ENCODE results near the gene FEM1B. TPM values are rescaled to one million over a fixed set of nuclear protein-coding genes. Genes with fewer than 3 reads are reported as not detected.

The FEM1B gene
- total RNA-seq, 1 experiment from 2014 or later, result 47.5 TPM

DNA sequence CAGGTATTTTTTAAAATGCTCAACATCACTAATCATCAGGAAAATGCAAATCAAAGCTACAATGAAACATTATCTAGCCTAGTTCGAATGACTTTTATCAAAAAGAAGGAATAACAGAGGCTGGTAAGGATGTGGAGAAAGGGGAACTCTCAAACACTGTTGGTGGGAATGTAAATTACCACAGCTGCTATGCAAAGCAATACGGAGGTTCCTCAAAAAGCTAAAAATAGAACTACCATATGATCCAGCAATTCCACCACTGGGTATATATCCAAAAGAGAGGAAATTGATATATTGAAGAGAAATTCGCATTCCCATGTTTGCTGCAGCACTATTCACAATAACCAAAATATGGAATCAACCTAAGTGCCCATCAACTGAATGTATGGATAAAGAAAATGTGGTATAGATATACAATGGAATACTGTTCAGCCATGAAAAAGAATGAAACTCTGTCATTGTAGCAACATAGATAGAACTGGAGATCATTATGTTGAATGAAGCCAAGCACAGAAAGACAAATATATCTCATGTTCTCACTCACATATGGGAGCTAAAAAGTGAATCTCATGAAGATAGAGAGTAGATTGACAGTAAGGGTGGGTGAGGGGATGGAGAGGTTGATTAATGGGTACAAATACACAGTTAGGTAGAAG lies 28.4 kb upstream of the FEM1B start:
- H3K9ac ChIP-seq (ENCODE audit: low read length), result no peak overlapping the region
- peaks cover 11% of the 10 kb centered on the region for H3K4me1 ChIP-seq (ENCODE audit: low read length)
- H3K27ac ChIP-seq (ENCODE audit: low read length), result no peak overlapping the region
- no peaks in the 10 kb centered on the region for H3K9me2 ChIP-seq (replicated peaks; ENCODE audit: insufficient read depth, low read length)
- H3K79me2 ChIP-seq (ENCODE audit: low read length), result no peaks in the 10 kb centered on the region
- no peak overlapping the region for H3K4me2 ChIP-seq (ENCODE audit: low read depth, low read length, poor library complexity, severe bottlenecking)
- H3K9me3 ChIP-seq (ENCODE audit: low read length), result no peaks in the 10 kb centered on the region
- H3K27me3 ChIP-seq (ENCODE audit: low read length), result no peaks in the 10 kb centered on the region
- no peaks in the 10 kb centered on the region for H3K36me3 ChIP-seq (ENCODE audit: insufficient read depth, low read length)
- no peak overlapping the region for H2AFZ ChIP-seq (ENCODE audit: low read length)
- no peaks in the 10 kb centered on the region for H4K20me1 ChIP-seq (ENCODE audit: insufficient read depth, low read depth, low read length)
- no peak for DNase-seq
- H3K4me3 ChIP-seq (ENCODE audit: low read length), result no peak overlapping the region

GRCh38 chr15:68252925-68253534 lies 24.5 kb upstream of the FEM1B start:
- DNase-seq, result peak; percentile 90
- H2AFZ ChIP-seq (ENCODE audit: low read length), result no peak overlapping the region
- no peaks in the 10 kb centered on the region for H4K20me1 ChIP-seq (ENCODE audit: insufficient read depth, low read depth, low read length)
- H3K4me3 ChIP-seq (ENCODE audit: low read length), result no peak overlapping the region
- H3K27me3 ChIP-seq (ENCODE audit: low read length), result no peaks in the 10 kb centered on the region
- H3K9me2 ChIP-seq (replicated peaks; ENCODE audit: insufficient read depth, low read length), result no peaks in the 10 kb centered on the region
- H3K9me3 ChIP-seq (ENCODE audit: low read length), result no peaks in the 10 kb centered on the region
- H3K36me3 ChIP-seq (ENCODE audit: insufficient read depth, low read length), result no peaks in the 10 kb centered on the region
- H3K4me2 ChIP-seq (ENCODE audit: low read depth, low read length, poor library complexity, severe bottlenecking), result no peak overlapping the region
- H3K79me2 ChIP-seq (ENCODE audit: low read length), result no peaks in the 10 kb centered on the region
- H3K4me1 ChIP-seq (ENCODE audit: low read length), result peaks cover 23% of the 10 kb centered on the region
- no peak overlapping the region for H3K27ac ChIP-seq (ENCODE audit: low read length)
- H3K9ac ChIP-seq (ENCODE audit: low read length), result no peak overlapping the region

GRCh38 chr15:68256675-68257450 lies 20.7 kb upstream of the FEM1B start:
- H3K36me3 ChIP-seq (ENCODE audit: insufficient read depth, low read length), result no peaks in the 10 kb centered on the region
- no peaks in the 10 kb centered on the region for H3K27me3 ChIP-seq (ENCODE audit: low read length)
- no peak overlapping the region for H3K27ac ChIP-seq (ENCODE audit: low read length)
- peak overlapping the region; percentile 59 for H3K4me3 ChIP-seq (ENCODE audit: low read length)
- H3K4me1 ChIP-seq (ENCODE audit: low read length), result peaks cover 15% of the 10 kb centered on the region
- DNase-seq, result peak; percentile 69
- H3K79me2 ChIP-seq (ENCODE audit: low read length), result no peaks in the 10 kb centered on the region
- H2AFZ ChIP-seq (ENCODE audit: low read length), result no peak overlapping the region
- H4K20me1 ChIP-seq (ENCODE audit: insufficient read depth, low read depth, low read length), result no peaks in the 10 kb centered on the region
- H3K4me2 ChIP-seq (ENCODE audit: low read depth, low read length, poor library complexity, severe bottlenecking), result peak overlapping the region; percentile 67
- peak overlapping the region; percentile 48; the same call in 1 of the 2 replicates for H3K9ac ChIP-seq (ENCODE audit: low read length)
- H3K9me3 ChIP-seq (ENCODE audit: low read length), result no peaks in the 10 kb centered on the region
- no peaks in the 10 kb centered on the region for H3K9me2 ChIP-seq (replicated peaks; ENCODE audit: insufficient read depth, low read length)

DNA sequence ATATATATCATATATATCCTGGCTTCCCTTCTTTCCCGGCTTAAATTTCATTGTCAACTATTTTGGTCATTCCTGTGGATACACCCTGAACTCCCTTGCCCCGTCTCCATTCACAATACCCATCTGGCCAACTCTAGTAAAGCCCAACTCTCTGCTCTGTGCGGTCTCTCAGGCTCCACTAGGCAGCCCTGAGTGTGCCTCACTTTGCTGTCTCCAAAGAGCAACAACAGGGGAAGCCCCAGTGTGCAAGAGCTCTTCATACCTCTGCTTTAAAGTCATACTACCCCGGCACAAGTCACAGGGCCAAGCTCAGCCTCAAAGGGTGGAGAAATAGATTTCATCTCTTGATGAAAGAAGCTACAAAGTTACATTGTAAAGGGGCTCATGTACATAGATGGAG lies 18.9 kb upstream of the FEM1B start:
- Histone ChIP-seq H2AFZ (ENCODE audit: low read length) (no peak overlapping the region), H3K4me1 (ENCODE audit: low read length) (peaks cover 11% of the 10 kb centered on the region), H4K20me1 (ENCODE audit: insufficient read depth, low read depth, low read length) (no peaks in the 10 kb centered on the region), H3K27me3 (ENCODE audit: low read length) (no peaks in the 10 kb centered on the region), H3K4me2 (ENCODE audit: low read depth, low read length, poor library complexity, severe bottlenecking) (no peak overlapping the region), H3K4me3 (ENCODE audit: low read length) (no peak overlapping the region), H3K9me3 (ENCODE audit: low read length) (no peaks in the 10 kb centered on the region), H3K36me3 (ENCODE audit: insufficient read depth, low read length) (no peaks in the 10 kb centered on the region), H3K9ac (ENCODE audit: low read length) (no peak overlapping the region), H3K27ac (ENCODE audit: low read length) (no peak overlapping the region), H3K79me2 (ENCODE audit: low read length) (no peaks in the 10 kb centered on the region), H3K9me2 (replicated peaks; ENCODE audit: insufficient read depth, low read length) (no peaks in the 10 kb centered on the region)
- DNase-seq, result no peak

DNA sequence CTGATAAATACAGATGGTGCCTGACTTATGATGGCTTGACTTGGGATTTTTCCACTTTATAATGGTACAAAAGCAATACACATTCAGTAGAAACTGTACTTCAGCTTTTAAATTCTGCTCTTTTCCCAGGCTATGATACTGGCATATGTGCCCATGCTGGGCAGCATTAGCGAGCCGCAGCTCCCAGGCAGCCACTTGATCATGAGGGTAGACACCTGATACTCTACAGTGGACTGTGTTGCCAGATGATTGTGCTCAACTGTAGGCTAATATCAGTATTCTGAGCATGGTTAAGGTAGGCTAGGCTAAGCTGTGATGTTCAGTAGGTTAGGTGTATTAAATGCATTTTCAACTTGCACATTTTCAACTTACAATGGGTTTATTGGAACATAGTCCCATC lies 17.7 kb upstream of the FEM1B start:
- no peaks in the 10 kb centered on the region for H4K20me1 ChIP-seq (ENCODE audit: insufficient read depth, low read depth, low read length)
- no peaks in the 10 kb centered on the region for H3K36me3 ChIP-seq (ENCODE audit: insufficient read depth, low read length)
- no peak for DNase-seq
- H3K4me2 ChIP-seq (ENCODE audit: low read depth, low read length, poor library complexity, severe bottlenecking), result no peak overlapping the region
- no peaks in the 10 kb centered on the region for H3K9me3 ChIP-seq (ENCODE audit: low read length)
- H3K9ac ChIP-seq (ENCODE audit: low read length), result no peak overlapping the region
- no peaks in the 10 kb centered on the region for H3K27me3 ChIP-seq (ENCODE audit: low read length)
- no peaks in the 10 kb centered on the region for H3K79me2 ChIP-seq (ENCODE audit: low read length)
- H3K4me3 ChIP-seq (ENCODE audit: low read length), result no peak overlapping the region
- no peak overlapping the region for H3K27ac ChIP-seq (ENCODE audit: low read length)
- no peaks in the 10 kb centered on the region for H3K9me2 ChIP-seq (replicated peaks; ENCODE audit: insufficient read depth, low read length)
- peaks cover 11% of the 10 kb centered on the region for H3K4me1 ChIP-seq (ENCODE audit: low read length)
- no peak overlapping the region for H2AFZ ChIP-seq (ENCODE audit: low read length)

DNA sequence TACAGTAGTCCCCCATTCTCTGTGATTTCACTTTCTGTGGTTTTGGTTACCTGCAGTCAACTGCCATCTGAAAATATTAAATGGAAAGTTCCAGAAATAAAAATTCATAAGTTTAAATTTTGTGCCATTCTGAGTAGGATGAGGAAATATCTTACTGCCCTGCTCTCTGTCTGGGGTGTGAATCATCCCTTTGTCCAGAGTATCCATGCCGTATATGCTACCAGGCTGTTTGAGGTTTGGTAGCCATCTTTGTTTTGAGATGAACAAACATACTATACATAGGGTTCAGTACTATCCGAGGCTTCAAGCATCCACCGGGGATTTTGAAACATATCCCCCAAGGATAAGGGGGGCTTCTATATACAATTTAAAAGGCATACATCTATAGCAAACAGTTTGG lies 16.3 kb upstream of the FEM1B start:
- H3K4me2 ChIP-seq (ENCODE audit: low read depth, low read length, poor library complexity, severe bottlenecking), result no peak overlapping the region
- peaks cover 11% of the 10 kb centered on the region for H3K4me1 ChIP-seq (ENCODE audit: low read length)
- H3K36me3 ChIP-seq (ENCODE audit: insufficient read depth, low read length), result no peaks in the 10 kb centered on the region
- no peaks in the 10 kb centered on the region for H3K9me2 ChIP-seq (replicated peaks; ENCODE audit: insufficient read depth, low read length)
- no peaks in the 10 kb centered on the region for H3K27me3 ChIP-seq (ENCODE audit: low read length)
- no peak overlapping the region for H3K4me3 ChIP-seq (ENCODE audit: low read length)
- H2AFZ ChIP-seq (ENCODE audit: low read length), result no peak overlapping the region
- H3K9ac ChIP-seq (ENCODE audit: low read length), result no peak overlapping the region
- no peaks in the 10 kb centered on the region for H3K9me3 ChIP-seq (ENCODE audit: low read length)
- no peaks in the 10 kb centered on the region for H3K79me2 ChIP-seq (ENCODE audit: low read length)
- DNase-seq, result no peak
- no peaks in the 10 kb centered on the region for H4K20me1 ChIP-seq (ENCODE audit: insufficient read depth, low read depth, low read length)
- H3K27ac ChIP-seq (ENCODE audit: low read length), result no peak overlapping the region

DNA sequence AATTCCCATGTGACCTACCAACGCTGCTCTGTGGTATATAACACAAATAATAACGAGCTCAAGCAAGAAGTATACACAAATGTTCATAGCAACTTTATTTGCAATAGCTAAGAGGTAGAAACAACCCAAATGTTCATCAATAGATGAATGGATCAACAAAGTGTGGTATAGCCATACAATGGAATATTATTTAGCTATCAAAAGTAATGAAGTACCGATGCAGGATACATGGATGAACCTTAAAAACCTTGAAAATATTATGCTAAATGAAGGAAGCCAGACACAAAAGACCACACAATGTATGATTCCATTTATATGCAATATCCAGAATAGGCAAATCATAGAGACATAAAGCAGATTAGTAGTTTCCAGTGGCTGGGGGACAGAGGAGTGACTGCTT lies 15.6 kb upstream of the FEM1B start:
- no peak overlapping the region for H3K27ac ChIP-seq (ENCODE audit: low read length)
- no peak overlapping the region for H2AFZ ChIP-seq (ENCODE audit: low read length)
- no peaks in the 10 kb centered on the region for H3K9me3 ChIP-seq (ENCODE audit: low read length)
- H3K27me3 ChIP-seq (ENCODE audit: low read length), result no peaks in the 10 kb centered on the region
- H3K4me3 ChIP-seq (ENCODE audit: low read length), result no peak overlapping the region
- no peaks in the 10 kb centered on the region for H3K9me2 ChIP-seq (replicated peaks; ENCODE audit: insufficient read depth, low read length)
- no peak for DNase-seq
- peaks cover 5% of the 10 kb centered on the region for H3K4me1 ChIP-seq (ENCODE audit: low read length)
- no peaks in the 10 kb centered on the region for H3K79me2 ChIP-seq (ENCODE audit: low read length)
- no peaks in the 10 kb centered on the region for H4K20me1 ChIP-seq (ENCODE audit: insufficient read depth, low read depth, low read length)
- no peak overlapping the region for H3K4me2 ChIP-seq (ENCODE audit: low read depth, low read length, poor library complexity, severe bottlenecking)
- H3K36me3 ChIP-seq (ENCODE audit: insufficient read depth, low read length), result no peaks in the 10 kb centered on the region
- H3K9ac ChIP-seq (ENCODE audit: low read length), result no peak overlapping the region

DNA sequence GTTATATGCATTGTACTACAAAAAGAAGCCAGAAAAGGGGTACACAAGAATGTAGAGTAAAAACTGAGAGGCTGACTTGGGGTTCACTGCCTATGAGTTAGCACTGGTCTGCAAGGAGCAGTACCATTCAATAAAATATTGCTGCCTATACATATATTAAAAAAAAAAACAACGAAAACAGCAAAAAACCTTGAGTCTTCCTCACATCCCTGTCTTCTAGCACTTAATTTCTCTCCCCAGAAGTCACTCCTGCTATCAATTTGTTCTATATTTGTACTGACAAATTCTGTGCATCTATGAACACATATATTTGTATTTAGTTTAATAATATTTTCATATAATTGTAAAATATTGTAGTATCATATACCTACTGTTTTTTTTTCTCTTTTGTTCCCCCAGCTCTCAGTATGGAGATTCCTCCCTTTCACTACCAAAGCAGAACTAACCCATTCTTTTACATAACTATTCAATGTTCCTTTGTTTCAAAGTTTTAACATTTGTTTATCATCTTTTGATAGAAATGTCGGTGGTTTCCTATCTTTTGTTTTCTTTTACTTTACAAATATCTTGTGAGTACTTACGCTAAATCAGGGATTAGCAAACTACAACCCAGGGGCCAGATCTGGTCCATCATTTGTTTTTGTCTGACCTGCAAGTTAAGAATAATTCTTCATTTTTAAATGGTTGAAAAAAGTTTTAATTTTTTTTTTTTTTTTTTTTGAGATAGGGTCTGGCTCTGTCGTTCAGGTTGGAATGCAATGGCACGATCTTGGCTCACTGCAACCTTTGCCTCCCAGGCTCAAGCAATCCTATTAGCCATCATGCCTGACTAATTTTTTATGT lies 14.8 kb upstream of the FEM1B start:
- H3K4me2 ChIP-seq (ENCODE audit: low read depth, low read length, poor library complexity, severe bottlenecking), result no peak overlapping the region
- no peaks in the 10 kb centered on the region; the same call in 1 of the 2 replicates for H3K4me1 ChIP-seq (ENCODE audit: low read length)
- no peaks in the 10 kb centered on the region for H3K79me2 ChIP-seq (ENCODE audit: low read length)
- H3K9me3 ChIP-seq (ENCODE audit: low read length), result no peaks in the 10 kb centered on the region
- no peak for DNase-seq
- no peaks in the 10 kb centered on the region for H4K20me1 ChIP-seq (ENCODE audit: insufficient read depth, low read depth, low read length)
- H3K36me3 ChIP-seq (ENCODE audit: insufficient read depth, low read length), result no peaks in the 10 kb centered on the region
- no peaks in the 10 kb centered on the region for H3K27me3 ChIP-seq (ENCODE audit: low read length)
- H3K4me3 ChIP-seq (ENCODE audit: low read length), result no peak overlapping the region
- no peak overlapping the region for H3K9ac ChIP-seq (ENCODE audit: low read length)
- H3K27ac ChIP-seq (ENCODE audit: low read length), result no peak overlapping the region
- H3K9me2 ChIP-seq (replicated peaks; ENCODE audit: insufficient read depth, low read length), result no peaks in the 10 kb centered on the region
- no peak overlapping the region for H2AFZ ChIP-seq (ENCODE audit: low read length)
